ENCODE data around the gene ECI1. TPM values are rescaled to one million over a fixed set of nuclear protein-coding genes. Genes with fewer than 3 reads are reported as not detected.
A peak's percentile ranks its signal among the peaks of the same experiment; 100 is the strongest.

Gene ECI1
- total and polyA plus RNA-seq, 2 of the 13 experiments (the other 11 are each of a cell fraction or from before 2014, with no cell fraction given) = 82.0 to 102 TPM

- no peak for TF ChIP-seq REST (IDR thresholded peaks at IDR 0.05; ENCODE audit: borderline replicate concordance in 1 of 2, low read depth in 1 of 2, low read length in 2 of 2)
- TF ChIP-seq ZFP37 (CRISPR knock-in tag; IDR thresholded peaks at IDR 0.05; ENCODE audit: borderline replicate concordance) = no peak
- TF ChIP-seq ZNF367 (CRISPR knock-in tag; IDR thresholded peaks at IDR 0.05; ENCODE audit: borderline replicate concordance) = no peak
- TF ChIP-seq ZNF687 (CRISPR knock-in tag; IDR thresholded peaks at IDR 0.05) = peak; percentile 93
- no peak for TF ChIP-seq ZNF274 (CRISPR knock-in tag; IDR thresholded peaks at IDR 0.05)
- no peak for TF ChIP-seq SOX13 (IDR thresholded peaks at IDR 0.05)
- peak in 1 of 2 experiments; percentile 12; a peak in 1 of 4 replicates for TF ChIP-seq SOX13 (CRISPR knock-in tag; conservative IDR thresholded peaks at IDR 0.05 in 1 of 2, IDR thresholded peaks at IDR 0.05 in 1 of 2)
- TF ChIP-seq ZNF703 (CRISPR knock-in tag; IDR thresholded peaks at IDR 0.05; ENCODE audit: borderline replicate concordance) = no peak
- TF ChIP-seq HOXA5 (CRISPR knock-in tag; IDR thresholded peaks at IDR 0.05) = no peak
- no peak for TF ChIP-seq STAT6 (CRISPR knock-in tag; IDR thresholded peaks at IDR 0.05; ENCODE audit: borderline replicate concordance)
- TF ChIP-seq BHLHE40 (IDR thresholded peaks at IDR 0.05; ENCODE audit: low read length) = peak; percentile 94
- no peak for TF ChIP-seq POLR2A (IDR thresholded peaks at IDR 0.05; ENCODE audit: insufficient read depth in 1 of 2, low read depth in 2 of 2, low read length in 2 of 2)
- no peak for TF ChIP-seq SKIL (CRISPR knock-in tag; IDR thresholded peaks at IDR 0.05; ENCODE audit: borderline replicate concordance)
- no peak for TF ChIP-seq SIN3A (IDR thresholded peaks at IDR 0.05; ENCODE audit: borderline replicate concordance, low read depth, low read length)
- TF ChIP-seq ZBTB25 (CRISPR knock-in tag; IDR thresholded peaks at IDR 0.05) = no peak
These were observed 61.3 kb downstream of the ECI1 start (continued) for GRCh38 chr16:2190002-2190658.

Data from HepG2 (cell line).